A549 (cell line): ENCODE results near the gene MCM8. TPM values are rescaled to one million over a fixed set of nuclear protein-coding genes. Genes with fewer than 3 reads are reported as not detected.
A peak's percentile ranks its signal among the peaks of the same experiment; 100 is the strongest.
"Not testable (repeated sequence)": the region's sequence is repeated elsewhere in the genome, so short reads cannot be mapped to it uniquely, and the experiment has no call there.

Source experiments
- ATAC-seq, 2 experiments: fragments of 200-7000 bp in 1 of 2; fragments of >200 bp in 1 of 2; cut with Nextera tagmentation in 1 of 2; cut with Tn5 transposase in 1 of 2; 3 replicates each; pipeline versions ENCODE4 v1.8.0 to v1.9.1; 2018 to 2020; ENCODE audit warnings: mild to moderate bottlenecking in 1 of 2, moderate library complexity in 1 of 2
- CTCF ChIA-PET: fragments of 300-600 bp; sonication (Branson Sonifier 250); formaldehyde crosslinking; extraction: SDS; loops from one replicate; lab custom pipeline; 2021; ENCODE audit warnings: antibody characterized with exemption, inconsistent platforms; lab: Yijun Ruan, JAX
- POLR2A ChIA-PET: fragments of 350-600 bp; formaldehyde crosslinking; extraction: SDS; loops from one replicate; lab custom pipeline; 2021; ENCODE audit warnings: antibody characterized with exemption, inconsistent platforms; lab: Yijun Ruan, JAX
- DNase-seq, 2 experiments: peaks; one replicate each; pipeline versions ENCODE4 v3.0.0 to v3.0.0-alpha.2; 2011 to 2016; ENCODE audit warnings: low read depth in 1 of 2, low spot score in 1 of 2
- FAIRE-seq: peaks from 2 replicates; lab custom pipeline; 2011; peaks lifted over from hg19 to GRCh38; lab: Jason Lieb, UNC
- H3K27ac ChIP-seq, 2 experiments: fragments of >200 bp; sonication (Bioruptor Twin); formaldehyde crosslinking; 3 replicates each; pipeline ENCODE4 v1.5.1; 2016 to 2017
- H3K4me1 ChIP-seq: fragments of >200 bp; sonication (Bioruptor Twin); formaldehyde crosslinking; 3 replicates; pipeline ENCODE4 v1.6.1; 2016
- H3K4me2 ChIP-seq: fragments of >200 bp; sonication (Bioruptor Twin); formaldehyde crosslinking; 3 replicates; pipeline ENCODE4 v1.6.1; 2016
- H3K4me3 ChIP-seq: fragments of >200 bp; sonication (Bioruptor Twin); formaldehyde crosslinking; 3 replicates; pipeline ENCODE4 v1.5.1; 2016
- H3K9me3 ChIP-seq: fragments of >200 bp; sonication (Bioruptor Twin); formaldehyde crosslinking; 3 replicates; pipeline ENCODE4 v1.6.1; 2016
- BHLHE40 ChIP-seq: IDR thresholded peaks from 2 replicates; pipeline ENCODE4 v1.6.1; 2012; ENCODE audit warnings: low read depth, low read length, inconsistent platforms
- ELK1 ChIP-seq: fragments of 150-350 bp; IDR thresholded peaks from 2 replicates; pipeline ENCODE4 v1.6.1; 2014; ENCODE audit warnings: low read depth, mild to moderate bottlenecking, low read length
- FOSL2 ChIP-seq, 2 experiments: fragments of 450-650 bp in 1 of 2; fragments of >200 bp in 1 of 2; sonication (Bioruptor Twin) in 1 of 2; formaldehyde crosslinking; IDR thresholded peaks; 2 replicates each; pipeline versions ENCODE4 v1.5.0 to v1.6.1; 2016 to 2020; ENCODE audit warnings: mild to moderate bottlenecking in 1 of 2, moderate library complexity in 1 of 2
- FOXS1 ChIP-seq: fragments of 250-450 bp; sonication (Bioruptor Pico); IDR thresholded peaks from 2 replicates; pipeline ENCODE4 v1.5.0; 2020; ENCODE audit warnings: mild to moderate bottlenecking, moderate library complexity
- HMGXB4 ChIP-seq: fragments of 250-450 bp; sonication (Bioruptor Pico); IDR thresholded peaks from 2 replicates; pipeline ENCODE4 v1.5.0; 2021; ENCODE audit warnings: mild to moderate bottlenecking, moderate library complexity, borderline replicate concordance
- HOXA7 ChIP-seq: fragments of 250-450 bp; sonication (Bioruptor Pico); IDR thresholded peaks from 2 replicates; pipeline ENCODE4 v1.5.0; 2020; ENCODE audit warnings: mild to moderate bottlenecking, moderate library complexity
- HOXB5 ChIP-seq: fragments of 250-450 bp; sonication (Bioruptor Pico); IDR thresholded peaks from 2 replicates; pipeline ENCODE4 v1.5.0; 2020; ENCODE audit warnings: mild to moderate bottlenecking, moderate library complexity
- KDM1A ChIP-seq: fragments of 200-600 bp; sonication (generic); IDR thresholded peaks from 2 replicates; pipeline ENCODE4 v1.6.1; 2016; ENCODE audit warnings: low read depth, mild to moderate bottlenecking
- MAFK ChIP-seq: fragments of 450-650 bp; IDR thresholded peaks from 2 replicates; pipeline ENCODE4 v1.6.1; 2014; ENCODE audit not compliant: partially characterized antibody
- MYC ChIP-seq: IDR thresholded peaks from 2 replicates; pipeline ENCODE4 v1.6.1; 2012; ENCODE audit warnings: mild to moderate bottlenecking, inconsistent platforms, low read length, improper control_type of control experiment, borderline replicate concordance
- NR3C1 ChIP-seq: fragments of >200 bp; sonication (Bioruptor Twin); formaldehyde crosslinking; IDR thresholded peaks from 3 replicates; pipeline ENCODE4 v1.6.1; 2017
- PBX3 ChIP-seq: IDR thresholded peaks from 2 replicates; pipeline ENCODE4 v1.6.1; 2012
- POLR2AphosphoS2 ChIP-seq: conservative IDR thresholded peaks from 2 replicates; pipeline ENCODE4 v1.6.1; 2012; ENCODE audit warnings: low read length, improper control_type of control experiment, inconsistent platforms
- RARB ChIP-seq: fragments of 250-450 bp; sonication (Bioruptor Pico); IDR thresholded peaks from 2 replicates; pipeline ENCODE4 v1.8.0; 2021; ENCODE audit warnings: mild to moderate bottlenecking, moderate library complexity
- RCOR1 ChIP-seq: fragments of 150-350 bp; IDR thresholded peaks from 2 replicates; pipeline ENCODE4 v1.6.1; 2014; ENCODE audit warnings: antibody characterized with exemption, low read length, low read depth
- ZNF302 ChIP-seq: fragments of 250-450 bp; sonication (Bioruptor Pico); IDR thresholded peaks from 2 replicates; pipeline ENCODE4 v1.9.0; 2021; ENCODE audit warnings: inconsistent platforms, mild to moderate bottlenecking, moderate library complexity
- WGBS: methylation state at CpG from one replicate; pipeline ENCODE4 v1.1.6; 2017; ENCODE audit errors: missing lambda C conversion rate; 5-methylcytosine and 5-hydroxymethylcytosine counted together
- polyA plus RNA-seq, 4 experiments: library from polyadenylated mRNA; depleted of rRNA in 3 of 4; stranded (reverse); fragments of >200 nt; fragmentation: RNase III in 1 of 4; extraction: RNeasy Plus Mini Kit Qiagen cat#74134 plus additional on column Dnase treatment in 1 of 4; gene quantifications; 2 replicates in 3 of 4; 3 replicates in 1 of 4; pipeline ENCODE4 v1.2.3, GENCODE V29; 2011 to 2017

Gene MCM8
- polyA plus RNA-seq, 2 of the 4 experiments (the other 2 are of a cell fraction): 33.9 to 36.1 TPM

- Histone ChIP-seq H3K4me3 (no peak overlapping the region), H3K4me1 (peaks cover 13% of the 10 kb centered on the region), H3K9me3 (peaks cover 12% of the 10 kb centered on the region), H3K4me2 (no peak overlapping the region), H3K27ac (no peak overlapping the region)
- DNase-seq: no peak
- ChIA-PET CTCF (interaction anchor here (0.6 to 1.9 kb wide), 3 partner anchors 48 to 1850 kb away, joined by 4 to 9 read pairs (median 5); no protein-coding TSS in a partner anchor), POLR2A (no interaction called here)
- TF ChIP-seq ZNF302: no peak
- TF ChIP-seq MAFK: no peak
- TF ChIP-seq RCOR1: no peak
- FAIRE-seq: peak; percentile 56
- no peak for ATAC-seq
Observed at GRCh38 chr20:6028818-6029217, 78.4 kb downstream of the MCM8 start.

GRCh38 chr20:6029538-6029937 is 79.1 kb downstream of the MCM8 start:
- H3K4me1 ChIP-seq: peaks cover 13% of the 10 kb centered on the region
- no peak overlapping the region for H3K27ac ChIP-seq
- DNase-seq (no peak), FAIRE-seq (peak; percentile 18), ATAC-seq (no peak)
- 70% methylated on average over 6 of the region's 6 CpGs for WGBS
- H3K4me2 ChIP-seq: no peak overlapping the region
- peaks cover 8% of the 10 kb centered on the region for H3K9me3 ChIP-seq
- CTCF ChIA-PET: interaction anchor here (0.7 to 1.9 kb wide), 3 partner anchors 48 to 501 kb away, joined by 4 to 9 read pairs (median 5); no protein-coding TSS in a partner anchor
- H3K4me3 ChIP-seq: no peak overlapping the region
- POLR2A ChIA-PET: interaction anchor here (0.7 kb wide), 1 partner anchor 909 kb away, joined by 4 read pairs; no protein-coding TSS in a partner anchor
- TF ChIP-seq ZNF302 (no peak), BHLHE40 (no peak), MAFK (no peak), ELK1 (no peak), HOXB5 (CRISPR knock-in tag) (no peak), FOSL2 (IDR thresholded peaks at IDR 0.05) (no peak), FOSL2 (CRISPR knock-in tag; IDR thresholded peaks at IDR 0.05) (peak; percentile 33; the same call in 1 of the 2 replicates)
- TF ChIP-seq, all 56 proteins: peak for 1

- H3K4me3 ChIP-seq: no peak overlapping the region
- WGBS: 92% methylated on average over 6 of the region's 6 CpGs
- DNase-seq: no peak
- H3K9me3 ChIP-seq: no peaks in the 10 kb centered on the region
- CTCF ChIA-PET: interaction anchor here (0.9 kb wide), 1 partner anchor 502 kb away, joined by 5 read pairs; no protein-coding TSS in a partner anchor
- TF ChIP-seq HOXA7 (CRISPR knock-in tag): no peak
- TF ChIP-seq FOSL2 (IDR thresholded peaks at IDR 0.05): no peak
- TF ChIP-seq FOSL2 (CRISPR knock-in tag; IDR thresholded peaks at IDR 0.05): no peak
- TF ChIP-seq MYC: no peak
- no peak for TF ChIP-seq RCOR1
- no peak for TF ChIP-seq KDM1A
- TF ChIP-seq, all 56 proteins: peak for 0
- Histone ChIP-seq H3K4me1 (peaks cover 13% of the 10 kb centered on the region), H3K4me2 (no peak overlapping the region), H3K27ac (no peak overlapping the region)
- ATAC-seq: no peak
- POLR2A ChIA-PET: interaction anchor here (0.6 kb wide), 1 partner anchor 88 kb away, joined by 3 read pairs; no protein-coding TSS in a partner anchor
- FAIRE-seq: no peak
Observed at GRCh38 chr20:6030453-6031080, 80.1 kb downstream of the MCM8 start.

GRCh38 chr20:6032907-6033306 is 82.5 kb downstream of the MCM8 start:
- FAIRE-seq, H3K4me2 ChIP-seq, H3K4me3 ChIP-seq, CTCF ChIA-PET, POLR2A ChIA-PET, ATAC-seq, DNase-seq, H3K27ac ChIP-seq, H3K9me3 ChIP-seq: not testable (repeated sequence)
- peaks cover 13% of the 10 kb centered on the region for H3K4me1 ChIP-seq
- WGBS: 93% methylated on average over 8 of the region's 8 CpGs

GRCh38 chr20:6034134-6034969 is 83.9 kb downstream of the MCM8 start:
- DNase-seq: no peak
- FAIRE-seq: peak; percentile 23
- Histone ChIP-seq H3K9me3 (no peaks in the 10 kb centered on the region), H3K4me3 (no peak overlapping the region), H3K4me1 (peaks cover 4% of the 10 kb centered on the region), H3K4me2 (no peak overlapping the region), H3K27ac (no peak overlapping the region)
- no peak for ATAC-seq
- WGBS: 89% methylated on average over 2 of the region's 2 CpGs
- ChIA-PET CTCF (interaction anchor here (0.6 to 1.5 kb wide), 8 partner anchors 8 to 1863 kb away, joined by 3 to 5 read pairs (median 4); no protein-coding TSS in a partner anchor), POLR2A (interaction anchor here (0.9 kb wide), 1 partner anchor 17 kb away, joined by 3 read pairs; no protein-coding TSS in a partner anchor)
- no peak for TF ChIP-seq PBX3
- no peak for TF ChIP-seq POLR2AphosphoS2
- TF ChIP-seq ELK1: no peak
- no peak for TF ChIP-seq FOXS1 (CRISPR knock-in tag)
- no peak for TF ChIP-seq NR3C1
- TF ChIP-seq MAFK: no peak
- TF ChIP-seq HMGXB4 (CRISPR knock-in tag): no peak
- TF ChIP-seq RARB (CRISPR knock-in tag): no peak
- no peak for TF ChIP-seq MYC
